Chondrocyte (in vitro differentiated cells): Measurements from ENCODE around the gene ARHGDIA. TPM values are rescaled to one million over a fixed set of nuclear protein-coding genes. Genes with fewer than 3 reads are reported as not detected.
A peak's percentile ranks its signal among the peaks of the same experiment; 100 is the strongest.

ENCODE experiments used
- DNase-seq: peaks from one replicate; pipeline ENCODE4 v3.0.0; 2021; ENCODE audit warnings: mixed read lengths, low spot score
- H3K27ac Mint-ChIP-seq: one replicate; pipeline ENCODE4 v1.8.0; 2021; ENCODE audit warnings: mild to moderate bottlenecking, moderate library complexity, mixed read lengths; ENCODE audit not compliant: unreplicated experiment
- H3K27me3 Mint-ChIP-seq: 2 replicates; pipeline ENCODE4 v1.8.0; 2021; ENCODE audit warnings: low read depth, mixed read lengths
- H3K36me3 Mint-ChIP-seq: 2 replicates; pipeline ENCODE4 v1.8.0; 2021; ENCODE audit warnings: low read depth, mixed read lengths
- H3K4me1 Mint-ChIP-seq: 2 replicates; pipeline ENCODE4 v1.8.0; 2021; ENCODE audit warnings: low read depth, mild to moderate bottlenecking, mixed read lengths
- H3K4me3 Mint-ChIP-seq: one replicate; pipeline ENCODE4 v1.8.0; 2021; ENCODE audit warnings: mild to moderate bottlenecking, moderate library complexity, mixed read lengths; ENCODE audit not compliant: unreplicated experiment
- H3K9me3 Mint-ChIP-seq: 2 replicates; pipeline ENCODE4 v1.8.0; 2021; ENCODE audit warnings: low read depth, mixed read lengths
- total RNA-seq: library from RNA; stranded (reverse); gene quantifications from 3 replicates; pipeline ENCODE4 v1.2.1, GENCODE V29; 2021
- TF ChIP-seq, protein P1 (sequence below): fragments of 200-600 bp; sonication (generic); IDR thresholded peaks from 2 replicates; pipeline ENCODE4 v1.5.0; 2021; ENCODE audit warnings: antibody characterized with exemption, mild to moderate bottlenecking, moderate library complexity

ARHGDIA gene
- total RNA-seq, 1 donor from 2014 or later, result 481 TPM

DNA sequence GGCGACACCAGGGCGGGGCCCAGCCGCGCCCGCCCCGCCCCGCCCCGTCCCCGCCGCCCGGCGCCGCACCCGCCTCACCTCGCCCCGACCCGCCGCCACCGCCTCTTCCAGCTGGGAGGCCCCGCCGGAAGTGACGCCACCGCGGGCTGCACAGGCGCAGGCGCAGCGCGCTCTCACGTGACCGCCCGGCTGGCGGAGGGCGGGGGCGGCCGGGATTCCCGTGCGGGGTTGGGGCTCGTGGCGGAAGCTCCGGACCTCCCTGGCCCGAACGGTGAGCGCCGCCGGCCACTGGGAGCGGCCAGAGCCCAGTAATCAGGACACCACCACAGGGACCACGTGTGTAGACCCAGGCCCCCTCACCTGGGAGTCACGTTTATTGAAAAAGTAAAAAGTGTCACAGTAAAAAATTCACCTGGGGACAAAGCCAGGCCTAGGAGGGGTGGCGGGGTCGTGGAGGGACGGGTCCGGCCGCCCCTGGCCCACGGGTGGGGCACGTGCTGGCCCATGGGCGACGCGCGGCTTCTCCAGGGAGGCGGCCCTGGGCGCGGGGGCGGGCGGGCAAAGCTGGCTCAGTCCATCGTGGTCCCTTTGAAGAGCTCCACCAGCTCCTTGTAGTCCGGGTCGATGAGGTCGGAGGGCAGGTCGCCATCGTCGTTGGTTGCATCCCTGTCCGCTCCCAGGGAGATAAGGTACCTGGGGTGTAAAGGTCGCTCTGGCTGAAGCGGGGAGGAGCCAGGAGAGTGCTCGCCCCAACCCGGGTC is 37.8 kb downstream of the ARHGDIA start, which contains the start of gene MCRIP1:
MCRIP1 (minus strand) TSS at position 132 of the 761 bp plus-strand sequence. CDS start 8,785 bp downstream, outside the sequence.
- H3K36me3 Mint-ChIP-seq, result no peaks in the 10 kb centered on the region

GRCh38 chr17:81832608-81833159 is 38.5 kb downstream of the ARHGDIA start:
- TF ChIP-seq, protein P1, sequence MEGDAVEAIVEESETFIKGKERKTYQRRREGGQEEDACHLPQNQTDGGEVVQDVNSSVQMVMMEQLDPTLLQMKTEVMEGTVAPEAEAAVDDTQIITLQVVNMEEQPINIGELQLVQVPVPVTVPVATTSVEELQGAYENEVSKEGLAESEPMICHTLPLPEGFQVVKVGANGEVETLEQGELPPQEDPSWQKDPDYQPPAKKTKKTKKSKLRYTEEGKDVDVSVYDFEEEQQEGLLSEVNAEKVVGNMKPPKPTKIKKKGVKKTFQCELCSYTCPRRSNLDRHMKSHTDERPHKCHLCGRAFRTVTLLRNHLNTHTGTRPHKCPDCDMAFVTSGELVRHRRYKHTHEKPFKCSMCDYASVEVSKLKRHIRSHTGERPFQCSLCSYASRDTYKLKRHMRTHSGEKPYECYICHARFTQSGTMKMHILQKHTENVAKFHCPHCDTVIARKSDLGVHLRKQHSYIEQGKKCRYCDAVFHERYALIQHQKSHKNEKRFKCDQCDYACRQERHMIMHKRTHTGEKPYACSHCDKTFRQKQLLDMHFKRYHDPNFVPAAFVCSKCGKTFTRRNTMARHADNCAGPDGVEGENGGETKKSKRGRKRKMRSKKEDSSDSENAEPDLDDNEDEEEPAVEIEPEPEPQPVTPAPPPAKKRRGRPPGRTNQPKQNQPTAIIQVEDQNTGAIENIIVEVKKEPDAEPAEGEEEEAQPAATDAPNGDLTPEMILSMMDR, result no peak
- Mint-ChIP-seq H3K4me3 (peak overlapping the region; percentile 92), H3K36me3 (no peaks in the 10 kb centered on the region), H3K27ac (peak overlapping the region; percentile 89), H3K9me3 (no peaks in the 10 kb centered on the region), H3K4me1 (peaks cover 31% of the 10 kb centered on the region), H3K27me3 (no peaks in the 10 kb centered on the region)
- DNase-seq, result no peak

More for the DNA sequence above, 37.8 kb downstream of the ARHGDIA start, which contains the start of gene MCRIP1:
- DNase-seq, result peak; percentile 98
- H3K27ac Mint-ChIP-seq, result peak within 1 kb of the TSS; percentile 89
- H3K4me1 Mint-ChIP-seq, result peaks cover 30% of the 10 kb centered on the region
- H3K9me3 Mint-ChIP-seq, result no peaks in the 10 kb centered on the region
- TF ChIP-seq, protein P1, result no peak
- no peaks in the 10 kb centered on the region for H3K27me3 Mint-ChIP-seq
- peak within 1 kb of the TSS; percentile 92 for H3K4me3 Mint-ChIP-seq

- Mint-ChIP-seq H3K36me3 (no peaks in the 10 kb centered on the region), H3K27me3 (no peaks in the 10 kb centered on the region), H3K9me3 (no peaks in the 10 kb centered on the region), H3K4me1 (peaks cover 31% of the 10 kb centered on the region), H3K4me3 (peak overlapping the region; percentile 92), H3K27ac (peak overlapping the region; percentile 89)
- TF ChIP-seq, protein P1, result no peak
- no peak for DNase-seq
Measured at GRCh38 chr17:81831957-81832607, 39.1 kb downstream of the ARHGDIA start.

DNA sequence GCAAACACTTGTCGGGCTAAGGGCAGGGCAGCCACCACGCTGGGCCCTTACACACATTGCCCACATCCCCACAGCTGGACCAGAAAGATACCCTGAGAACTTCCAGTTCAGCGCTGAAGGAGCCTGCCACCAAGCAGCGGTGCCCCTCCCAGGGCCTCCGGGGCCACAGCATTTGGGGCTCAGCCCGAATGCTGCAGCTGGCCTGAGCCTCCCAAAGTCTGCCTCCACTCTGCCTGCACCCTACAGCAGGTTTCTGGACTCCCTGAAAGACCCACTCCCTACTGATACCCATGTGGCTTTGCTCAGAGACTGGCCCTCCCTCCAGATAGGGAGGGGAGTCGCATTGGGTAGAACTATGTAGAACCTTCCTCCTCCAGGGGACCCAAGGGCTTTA is 39.6 kb downstream of the ARHGDIA start:
- peak overlapping the region; percentile 89 for H3K27ac Mint-ChIP-seq
- no peaks in the 10 kb centered on the region for H3K36me3 Mint-ChIP-seq
- peak overlapping the region; percentile 92 for H3K4me3 Mint-ChIP-seq

GRCh38 chr17:81829858-81830257 is 41.3 kb downstream of the ARHGDIA start:
- TF ChIP-seq, protein P1, result no peak
- peaks cover 31% of the 10 kb centered on the region for H3K4me1 Mint-ChIP-seq
- H3K4me3 Mint-ChIP-seq, result no peak overlapping the region
- H3K27me3 Mint-ChIP-seq, result no peaks in the 10 kb centered on the region
- H3K27ac Mint-ChIP-seq, result no peak overlapping the region
- DNase-seq, result no peak
- no peaks in the 10 kb centered on the region for H3K9me3 Mint-ChIP-seq
- peaks cover 1% of the 10 kb centered on the region for H3K36me3 Mint-ChIP-seq

More for the DNA sequence above, 39.6 kb downstream of the ARHGDIA start:
- Mint-ChIP-seq H3K27me3 (no peaks in the 10 kb centered on the region), H3K4me1 (peaks cover 31% of the 10 kb centered on the region), H3K9me3 (no peaks in the 10 kb centered on the region)
- DNase-seq, result no peak
- TF ChIP-seq, protein P1, result no peak
